Hepatocyte (in vitro differentiated cells): ENCODE data around the gene E2F7. TPM values are rescaled to one million over a fixed set of nuclear protein-coding genes. Genes with fewer than 3 reads are reported as not detected.
A peak's percentile ranks its signal among the peaks of the same experiment; 100 is the strongest.

Experiments used
- DNase-seq: peaks from one replicate; pipeline ENCODE4 v3.0.0-alpha.2; 2016; ENCODE audit warnings: low spot score
- H2AFZ ChIP-seq: fragments of 200-600 bp; sonication (generic); 2 replicates; pipeline ENCODE4 v1.6.0; 2016; ENCODE audit warnings: antibody characterized with exemption, mild to moderate bottlenecking
- H3K27ac ChIP-seq: fragments of 200-600 bp; sonication (generic); 2 replicates; pipeline ENCODE4 v1.5.1; 2016; ENCODE audit warnings: mild to moderate bottlenecking
- H3K27me3 ChIP-seq: fragments of 200-600 bp; sonication (generic); 2 replicates; pipeline ENCODE4 v1.6.1; 2016
- H3K36me3 ChIP-seq: fragments of 200-600 bp; sonication (generic); replicated peaks from 2 replicates; pipeline ENCODE4 v1.5.1; 2016; ENCODE audit warnings: low read depth; ENCODE audit not compliant: insufficient read depth
- H3K4me1 ChIP-seq: fragments of 200-600 bp; sonication (generic); 2 replicates; pipeline ENCODE4 v1.5.1; 2016; ENCODE audit warnings: mild to moderate bottlenecking, moderate library complexity; ENCODE audit not compliant: insufficient read depth
- H3K4me2 ChIP-seq: fragments of 200-600 bp; sonication (generic); 2 replicates; pipeline ENCODE4 v1.6.0; 2016
- H3K4me3 ChIP-seq: fragments of 200-600 bp; sonication (generic); 2 replicates; pipeline ENCODE4 v1.5.1; 2016; ENCODE audit warnings: mild to moderate bottlenecking
- H3K79me2 ChIP-seq: fragments of 200-600 bp; sonication (generic); 2 replicates; pipeline ENCODE4 v1.6.0; 2017; ENCODE audit warnings: mild to moderate bottlenecking
- H3K9me2 ChIP-seq: fragments of 200-600 bp; sonication (generic); replicated peaks from 2 replicates; pipeline ENCODE4 v1.6.0; 2017; ENCODE audit warnings: mild to moderate bottlenecking; ENCODE audit not compliant: insufficient read depth
- H3K9me3 ChIP-seq: fragments of 200-600 bp; sonication (generic); 2 replicates; pipeline ENCODE4 v1.5.1; 2016; ENCODE audit warnings: low read depth, mild to moderate bottlenecking
- H4K20me1 ChIP-seq: fragments of 200-600 bp; sonication (generic); 2 replicates; pipeline ENCODE4 v1.6.0; 2016; ENCODE audit warnings: mild to moderate bottlenecking; ENCODE audit not compliant: insufficient read depth, poor library complexity, severe bottlenecking
- EZH2 ChIP-seq: fragments of 200-600 bp; sonication (generic); IDR thresholded peaks from 2 replicates; pipeline ENCODE4 v1.6.1; 2016; ENCODE audit warnings: antibody characterized with exemption, mild to moderate bottlenecking, borderline replicate concordance
- EZH2phosphoT487 ChIP-seq: fragments of 200-600 bp; sonication (generic); IDR thresholded peaks from one replicate; pipeline ENCODE4 v1.6.1; 2018; ENCODE audit warnings: antibody characterized with exemption, mild to moderate bottlenecking, low read depth, moderate library complexity; ENCODE audit not compliant: unreplicated experiment, severe bottlenecking
- WGBS: methylation state at CpG from one replicate; pipeline ENCODE4 v1.1.6; 2016; ENCODE audit warnings: low lambda C conversion rate; ENCODE audit errors: missing lambda C conversion rate; 5-methylcytosine and 5-hydroxymethylcytosine counted together
- polyA plus RNA-seq: library from polyadenylated mRNA; unstranded; fragments of >200 nt; fragmentation: Nextera tagmentation; extraction: Ambion mirVana; gene quantifications from 2 replicates; pipeline ENCODE4 v1.2.1, GENCODE V29; 2016
- total RNA-seq: library from RNA; depleted of rRNA; stranded (reverse); fragments of >200 nt; gene quantifications from 2 replicates; pipeline ENCODE4 v1.2.3, GENCODE V29; 2014
- TF ChIP-seq, protein P1 (sequence below): fragments of 200-600 bp; sonication (generic); IDR thresholded peaks from 2 replicates; pipeline ENCODE4 v1.5.1; 2016; ENCODE audit warnings: antibody characterized with exemption, mild to moderate bottlenecking; ENCODE audit not compliant: poor library complexity

The E2F7 gene
- total and polyA plus RNA-seq, 2 experiments from 2014 or later, result 2.0 to 3.5 TPM

DNA sequence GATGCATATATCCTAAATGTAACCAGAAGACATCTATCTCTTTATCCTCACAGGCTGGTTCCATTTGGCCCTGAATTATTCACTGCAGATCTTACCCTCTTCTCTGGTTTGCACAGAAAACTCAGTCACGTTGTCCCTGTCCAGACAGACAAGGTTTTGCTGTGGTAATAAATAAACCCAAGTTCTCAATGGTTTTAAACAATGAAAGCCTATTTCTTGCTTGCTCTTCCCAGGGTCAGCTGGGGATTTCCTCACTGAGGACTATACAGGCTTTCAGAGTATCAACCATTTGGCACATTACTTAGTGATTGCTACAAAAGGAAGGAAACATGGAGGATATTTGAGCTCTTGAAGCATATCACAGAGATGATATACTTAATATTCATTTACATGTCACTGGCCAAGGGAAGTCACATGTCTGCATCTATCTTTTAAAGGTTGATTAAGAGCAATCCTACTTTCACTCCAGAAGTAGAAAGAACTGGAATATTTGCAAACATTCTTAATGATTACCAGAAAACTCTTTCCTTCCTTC is 24.4 kb upstream of the E2F7 start:
- Histone ChIP-seq H3K4me3 (no peak overlapping the region), H3K79me2 (no peaks in the 10 kb centered on the region), H3K27ac (no peak overlapping the region), H3K9me3 (no peaks in the 10 kb centered on the region), H3K36me3 (no peaks in the 10 kb centered on the region), H4K20me1 (no peaks in the 10 kb centered on the region), H3K9me2 (no peaks in the 10 kb centered on the region), H3K27me3 (no peaks in the 10 kb centered on the region), H3K4me2 (no peak overlapping the region), H3K4me1 (no peaks in the 10 kb centered on the region), H2AFZ (no peak overlapping the region)
- 38% methylated on average over 1 of the region's 1 CpG for WGBS
- DNase-seq, result no peak
- TF ChIP-seq, protein P1, sequence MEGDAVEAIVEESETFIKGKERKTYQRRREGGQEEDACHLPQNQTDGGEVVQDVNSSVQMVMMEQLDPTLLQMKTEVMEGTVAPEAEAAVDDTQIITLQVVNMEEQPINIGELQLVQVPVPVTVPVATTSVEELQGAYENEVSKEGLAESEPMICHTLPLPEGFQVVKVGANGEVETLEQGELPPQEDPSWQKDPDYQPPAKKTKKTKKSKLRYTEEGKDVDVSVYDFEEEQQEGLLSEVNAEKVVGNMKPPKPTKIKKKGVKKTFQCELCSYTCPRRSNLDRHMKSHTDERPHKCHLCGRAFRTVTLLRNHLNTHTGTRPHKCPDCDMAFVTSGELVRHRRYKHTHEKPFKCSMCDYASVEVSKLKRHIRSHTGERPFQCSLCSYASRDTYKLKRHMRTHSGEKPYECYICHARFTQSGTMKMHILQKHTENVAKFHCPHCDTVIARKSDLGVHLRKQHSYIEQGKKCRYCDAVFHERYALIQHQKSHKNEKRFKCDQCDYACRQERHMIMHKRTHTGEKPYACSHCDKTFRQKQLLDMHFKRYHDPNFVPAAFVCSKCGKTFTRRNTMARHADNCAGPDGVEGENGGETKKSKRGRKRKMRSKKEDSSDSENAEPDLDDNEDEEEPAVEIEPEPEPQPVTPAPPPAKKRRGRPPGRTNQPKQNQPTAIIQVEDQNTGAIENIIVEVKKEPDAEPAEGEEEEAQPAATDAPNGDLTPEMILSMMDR, result no peak
- TF ChIP-seq EZH2phosphoT487, result no peak
- no peak for TF ChIP-seq EZH2

GRCh38 chr12:77087427-77087826 is 22.1 kb upstream of the E2F7 start:
- Histone ChIP-seq H3K9me3 (no peaks in the 10 kb centered on the region), H3K4me1 (no peaks in the 10 kb centered on the region), H3K36me3 (no peaks in the 10 kb centered on the region), H3K4me3 (no peak overlapping the region), H3K27ac (no peak overlapping the region), H3K4me2 (no peak overlapping the region), H3K79me2 (no peaks in the 10 kb centered on the region), H3K9me2 (no peaks in the 10 kb centered on the region), H4K20me1 (no peaks in the 10 kb centered on the region), H2AFZ (no peak overlapping the region), H3K27me3 (no peaks in the 10 kb centered on the region)
- TF ChIP-seq EZH2phosphoT487, result no peak
- DNase-seq, result peak; percentile 8
- 61% methylated on average over 4 of the region's 4 CpGs for WGBS

GRCh38 chr12:77082021-77082420 is 16.7 kb upstream of the E2F7 start:
- H3K4me1 ChIP-seq, result no peaks in the 10 kb centered on the region
- no peak overlapping the region for H3K4me3 ChIP-seq
- no peak overlapping the region for H3K27ac ChIP-seq
- no peaks in the 10 kb centered on the region for H3K27me3 ChIP-seq
- H3K4me2 ChIP-seq, result no peak overlapping the region
- H4K20me1 ChIP-seq, result no peaks in the 10 kb centered on the region
- H3K9me2 ChIP-seq, result no peaks in the 10 kb centered on the region
- H3K79me2 ChIP-seq, result no peaks in the 10 kb centered on the region
- 47% methylated on average over 1 of the region's 1 CpG for WGBS
- H3K36me3 ChIP-seq, result no peaks in the 10 kb centered on the region
- no peak for TF ChIP-seq EZH2
- TF ChIP-seq EZH2phosphoT487, result no peak
- TF ChIP-seq, protein P1, result no peak
- H2AFZ ChIP-seq, result no peak overlapping the region
- no peaks in the 10 kb centered on the region for H3K9me3 ChIP-seq
- no peak for DNase-seq

DNA sequence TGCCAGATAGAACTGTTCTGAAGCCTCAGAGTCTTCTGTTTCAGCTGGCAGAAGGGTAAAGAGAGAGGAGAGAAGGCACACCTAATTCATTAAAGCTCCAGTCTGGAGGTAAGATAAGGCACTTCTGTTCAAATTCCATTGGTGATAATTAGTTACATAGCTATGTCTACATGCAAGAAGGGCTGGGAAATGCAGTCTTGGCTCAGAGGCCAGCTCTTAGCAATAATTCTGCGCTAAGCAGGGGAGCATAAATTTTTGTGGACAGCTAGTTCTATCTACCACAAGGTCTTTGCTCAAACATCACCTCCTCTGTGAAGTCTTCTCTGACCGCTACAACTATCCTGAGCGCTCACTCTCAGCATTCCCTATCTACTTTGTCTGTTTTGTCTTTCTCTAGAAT is 14.3 kb upstream of the E2F7 start:
- Histone ChIP-seq H3K9me3 (no peaks in the 10 kb centered on the region), H3K4me2 (no peak overlapping the region), H3K9me2 (no peaks in the 10 kb centered on the region), H3K27me3 (no peaks in the 10 kb centered on the region), H3K27ac (no peak overlapping the region), H3K79me2 (no peaks in the 10 kb centered on the region), H2AFZ (no peak overlapping the region), H4K20me1 (no peaks in the 10 kb centered on the region), H3K4me3 (no peak overlapping the region), H3K36me3 (no peaks in the 10 kb centered on the region), H3K4me1 (no peaks in the 10 kb centered on the region)
- 83% methylated on average over 3 of the region's 3 CpGs for WGBS
- no peak for TF ChIP-seq EZH2phosphoT487
- TF ChIP-seq, protein P1, result no peak
- no peak for DNase-seq
